ENCODE results near the gene VWA2.

VWA2 gene

GRCh38 chr10:114301177-114301576 is 62.1 kb downstream of the VWA2 start (continued):
- TF ChIP-seq, protein P1, sequence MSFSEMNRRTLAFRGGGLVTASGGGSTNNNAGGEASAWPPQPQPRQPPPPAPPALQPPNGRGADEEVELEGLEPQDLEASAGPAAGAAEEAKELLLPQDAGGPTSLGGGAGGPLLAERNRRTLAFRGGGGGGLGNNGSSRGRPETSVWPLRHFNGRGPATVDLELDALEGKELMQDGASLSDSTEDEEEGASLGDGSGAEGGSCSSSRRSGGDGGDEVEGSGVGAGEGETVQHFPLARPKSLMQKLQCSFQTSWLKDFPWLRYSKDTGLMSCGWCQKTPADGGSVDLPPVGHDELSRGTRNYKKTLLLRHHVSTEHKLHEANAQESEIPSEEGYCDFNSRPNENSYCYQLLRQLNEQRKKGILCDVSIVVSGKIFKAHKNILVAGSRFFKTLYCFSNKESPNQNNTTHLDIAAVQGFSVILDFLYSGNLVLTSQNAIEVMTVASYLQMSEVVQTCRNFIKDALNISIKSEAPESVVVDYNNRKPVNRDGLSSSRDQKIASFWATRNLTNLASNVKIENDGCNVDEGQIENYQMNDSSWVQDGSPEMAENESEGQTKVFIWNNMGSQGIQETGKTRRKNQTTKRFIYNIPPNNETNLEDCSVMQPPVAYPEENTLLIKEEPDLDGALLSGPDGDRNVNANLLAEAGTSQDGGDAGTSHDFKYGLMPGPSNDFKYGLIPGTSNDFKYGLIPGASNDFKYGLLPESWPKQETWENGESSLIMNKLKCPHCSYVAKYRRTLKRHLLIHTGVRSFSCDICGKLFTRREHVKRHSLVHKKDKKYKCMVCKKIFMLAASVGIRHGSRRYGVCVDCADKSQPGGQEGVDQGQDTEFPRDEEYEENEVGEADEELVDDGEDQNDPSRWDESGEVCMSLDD (tag by site-specific recombination; IDR thresholded peaks at IDR 0.05), result no peak
- no peak for TF ChIP-seq ZNF37A (tag by site-specific recombination; IDR thresholded peaks at IDR 0.05)
- no peak for TF ChIP-seq ZNF623 (tag by site-specific recombination; IDR thresholded peaks at IDR 0.05)
- no peak for TF ChIP-seq ZNF548 (tag by site-specific recombination; IDR thresholded peaks at IDR 0.05)

GRCh38 chr10:114301951-114302710 is 63.1 kb downstream of the VWA2 start:
- ChIA-PET POLR2A (no interaction called here), CTCF (interaction anchor here (0.5 to 3.1 kb wide), 9 partner anchors 11 to 239 kb away, joined by 3 to 30 read pairs (median 8); no protein-coding TSS in a partner anchor)
- no peaks in the 10 kb centered on the region for H3K36me3 ChIP-seq (ENCODE audit: control insufficient read depth in 2 of 2, insufficient read depth in 1 of 2, low read length in 2 of 2)
- H3K4me1 ChIP-seq (ENCODE audit: control insufficient read depth, insufficient read depth, low read length), result no peaks in the 10 kb centered on the region
- H3K4me3 ChIP-seq (ENCODE audit: low read depth, low read length), result no peak overlapping the region
- no peak overlapping the region for H3K27ac ChIP-seq (ENCODE audit: extremely low read depth, low read depth, low read length)
- TF ChIP-seq ZNF529 (tag by site-specific recombination; IDR thresholded peaks at IDR 0.05; ENCODE audit: insufficient replicate concordance), result no peak
- TF ChIP-seq ZNF580 (tag by site-specific recombination; IDR thresholded peaks at IDR 0.05), result no peak
- no peak for TF ChIP-seq ZNF138 (tag by site-specific recombination; IDR thresholded peaks at IDR 0.05; ENCODE audit: borderline replicate concordance)
- TF ChIP-seq ZNF48 (tag by site-specific recombination; IDR thresholded peaks at IDR 0.05), result no peak
- TF ChIP-seq, protein P2, sequence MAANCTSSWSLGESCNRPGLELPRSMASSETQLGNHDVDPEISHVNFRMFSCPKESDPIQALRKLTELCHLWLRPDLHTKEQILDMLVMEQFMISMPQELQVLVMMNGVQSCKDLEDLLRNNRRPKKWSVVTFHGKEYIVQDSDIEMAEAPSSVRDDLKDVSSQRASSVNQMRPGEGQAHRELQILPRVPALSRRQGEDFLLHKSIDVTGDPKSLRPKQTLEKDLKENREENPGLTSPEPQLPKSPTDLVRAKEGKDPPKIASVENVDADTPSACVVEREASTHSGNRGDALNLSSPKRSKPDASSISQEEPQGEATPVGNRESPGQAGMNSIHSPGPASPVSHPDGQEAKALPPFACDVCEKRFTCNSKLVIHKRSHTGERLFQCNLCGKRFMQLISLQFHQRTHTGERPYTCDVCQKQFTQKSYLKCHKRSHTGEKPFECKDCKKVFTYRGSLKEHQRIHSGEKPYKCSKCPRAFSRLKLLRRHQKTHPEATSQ (tag by site-specific recombination; IDR thresholded peaks at IDR 0.05), result no peak
- TF ChIP-seq ZIC2 (tag by site-specific recombination; IDR thresholded peaks at IDR 0.05), result no peak
- no peak for TF ChIP-seq KLF7 (tag by site-specific recombination; IDR thresholded peaks at IDR 0.05; ENCODE audit: borderline replicate concordance)
- TF ChIP-seq, protein P3, sequence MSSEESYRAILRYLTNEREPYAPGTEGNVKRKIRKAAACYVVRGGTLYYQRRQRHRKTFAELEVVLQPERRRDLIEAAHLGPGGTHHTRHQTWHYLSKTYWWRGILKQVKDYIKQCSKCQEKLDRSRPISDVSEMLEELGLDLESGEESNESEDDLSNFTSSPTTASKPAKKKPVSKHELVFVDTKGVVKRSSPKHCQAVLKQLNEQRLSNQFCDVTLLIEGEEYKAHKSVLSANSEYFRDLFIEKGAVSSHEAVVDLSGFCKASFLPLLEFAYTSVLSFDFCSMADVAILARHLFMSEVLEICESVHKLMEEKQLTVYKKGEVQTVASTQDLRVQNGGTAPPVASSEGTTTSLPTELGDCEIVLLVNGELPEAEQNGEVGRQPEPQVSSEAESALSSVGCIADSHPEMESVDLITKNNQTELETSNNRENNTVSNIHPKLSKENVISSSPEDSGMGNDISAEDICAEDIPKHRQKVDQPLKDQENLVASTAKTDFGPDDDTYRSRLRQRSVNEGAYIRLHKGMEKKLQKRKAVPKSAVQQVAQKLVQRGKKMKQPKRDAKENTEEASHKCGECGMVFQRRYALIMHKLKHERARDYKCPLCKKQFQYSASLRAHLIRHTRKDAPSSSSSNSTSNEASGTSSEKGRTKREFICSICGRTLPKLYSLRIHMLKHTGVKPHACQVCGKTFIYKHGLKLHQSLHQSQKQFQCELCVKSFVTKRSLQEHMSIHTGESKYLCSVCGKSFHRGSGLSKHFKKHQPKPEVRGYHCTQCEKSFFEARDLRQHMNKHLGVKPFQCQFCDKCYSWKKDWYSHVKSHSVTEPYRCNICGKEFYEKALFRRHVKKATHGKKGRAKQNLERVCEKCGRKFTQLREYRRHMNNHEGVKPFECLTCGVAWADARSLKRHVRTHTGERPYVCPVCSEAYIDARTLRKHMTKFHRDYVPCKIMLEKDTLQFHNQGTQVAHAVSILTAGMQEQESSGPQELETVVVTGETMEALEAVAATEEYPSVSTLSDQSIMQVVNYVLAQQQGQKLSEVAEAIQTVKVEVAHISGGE (tag by site-specific recombination; conservative IDR thresholded peaks at IDR 0.05; ENCODE audit: low read depth), result no peak
- TF ChIP-seq ZNF660 (tag by site-specific recombination; IDR thresholded peaks at IDR 0.05), result no peak
- no peak for TF ChIP-seq YY2 (tag by site-specific recombination; IDR thresholded peaks at IDR 0.05)
- no peak for TF ChIP-seq GLI4 (tag by site-specific recombination; IDR thresholded peaks at IDR 0.05)
- no peak for TF ChIP-seq ZNF555 (tag by site-specific recombination; conservative IDR thresholded peaks at IDR 0.05)
- TF ChIP-seq, protein P4, sequence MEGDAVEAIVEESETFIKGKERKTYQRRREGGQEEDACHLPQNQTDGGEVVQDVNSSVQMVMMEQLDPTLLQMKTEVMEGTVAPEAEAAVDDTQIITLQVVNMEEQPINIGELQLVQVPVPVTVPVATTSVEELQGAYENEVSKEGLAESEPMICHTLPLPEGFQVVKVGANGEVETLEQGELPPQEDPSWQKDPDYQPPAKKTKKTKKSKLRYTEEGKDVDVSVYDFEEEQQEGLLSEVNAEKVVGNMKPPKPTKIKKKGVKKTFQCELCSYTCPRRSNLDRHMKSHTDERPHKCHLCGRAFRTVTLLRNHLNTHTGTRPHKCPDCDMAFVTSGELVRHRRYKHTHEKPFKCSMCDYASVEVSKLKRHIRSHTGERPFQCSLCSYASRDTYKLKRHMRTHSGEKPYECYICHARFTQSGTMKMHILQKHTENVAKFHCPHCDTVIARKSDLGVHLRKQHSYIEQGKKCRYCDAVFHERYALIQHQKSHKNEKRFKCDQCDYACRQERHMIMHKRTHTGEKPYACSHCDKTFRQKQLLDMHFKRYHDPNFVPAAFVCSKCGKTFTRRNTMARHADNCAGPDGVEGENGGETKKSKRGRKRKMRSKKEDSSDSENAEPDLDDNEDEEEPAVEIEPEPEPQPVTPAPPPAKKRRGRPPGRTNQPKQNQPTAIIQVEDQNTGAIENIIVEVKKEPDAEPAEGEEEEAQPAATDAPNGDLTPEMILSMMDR (tag by site-specific recombination; IDR thresholded peaks at IDR 0.05), result no peak
- no peak for TF ChIP-seq ZNF175 (tag by site-specific recombination; IDR thresholded peaks at IDR 0.05)
- no peaks in the 10 kb centered on the region for H3K9me3 ChIP-seq (ENCODE audit: control insufficient read depth, insufficient read depth, low read depth, low read length)
